GDM1 (cell line): ENCODE data around the gene NTMT1.
"Not testable (repeated sequence)": the region's sequence is repeated elsewhere in the genome, so short reads cannot be mapped to it uniquely, and the experiment has no call there.

Experiments used
- DNase-seq: peaks from one replicate; lab custom pipeline; 2025; lab: John Stamatoyannopoulos, UW

Gene NTMT1

DNA sequence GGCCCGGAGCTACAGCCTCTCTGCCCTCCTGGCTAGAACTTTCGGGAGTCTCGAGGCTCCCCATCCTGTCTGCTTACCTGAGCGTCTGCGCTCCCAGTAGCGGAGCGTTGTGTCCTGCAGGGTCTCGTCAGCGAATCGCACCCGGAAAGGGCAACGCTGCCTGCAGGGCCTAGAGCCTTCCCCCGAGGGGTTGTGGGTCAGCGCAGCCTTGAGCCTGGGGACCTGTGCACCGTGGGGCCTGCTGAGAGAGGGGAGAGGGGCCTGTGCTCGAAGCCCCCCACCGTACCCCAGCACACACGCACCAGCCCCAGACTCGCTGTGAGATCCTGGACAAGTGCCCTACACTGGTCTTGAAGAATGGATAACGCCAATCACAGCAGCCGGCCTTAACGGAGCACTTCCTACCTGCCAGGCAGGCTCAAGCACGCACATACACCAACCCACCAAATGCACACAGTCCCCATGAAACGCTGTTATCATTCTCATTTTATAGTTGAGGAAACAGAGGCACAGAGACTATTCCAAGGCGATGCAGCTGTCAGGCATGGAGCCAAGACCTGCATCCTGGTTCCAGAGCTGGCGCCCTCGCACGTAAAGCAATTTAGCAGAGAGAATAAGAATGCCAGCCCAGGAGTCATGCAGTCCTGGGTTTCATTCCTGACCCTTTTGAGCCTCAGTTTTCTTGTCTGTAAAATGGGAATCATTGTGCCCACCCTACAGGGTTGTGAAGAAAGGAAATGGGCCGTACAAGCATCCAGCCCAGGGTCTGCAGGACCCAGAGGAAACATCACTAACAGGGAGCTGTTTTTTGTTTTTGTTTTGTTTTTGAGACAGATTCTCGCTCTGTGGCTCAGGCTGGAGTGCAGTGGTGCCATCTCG lies 10.3 kb upstream of the NTMT1 start:
- DNase-seq = no peak

DNA sequence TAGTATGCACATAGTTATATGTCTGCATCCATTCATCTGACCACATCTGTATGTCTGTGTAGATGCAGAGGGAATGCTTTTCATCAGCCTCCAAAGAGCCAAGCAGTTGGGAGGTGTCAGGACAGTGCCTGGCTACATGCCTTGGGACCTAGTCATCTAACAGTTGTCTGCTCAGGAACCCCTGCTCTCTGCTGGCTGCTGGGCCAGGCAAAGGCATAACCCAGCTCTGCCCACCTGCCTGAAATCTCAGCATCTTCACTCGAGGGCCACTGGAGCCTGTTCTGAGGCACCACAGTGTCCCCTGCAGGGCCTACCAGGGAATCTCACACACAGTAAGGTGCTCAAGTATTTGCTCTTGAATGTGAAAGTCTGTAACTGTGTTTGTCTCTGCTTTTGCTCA lies 8.8 kb upstream of the NTMT1 start:
- DNase-seq = no peak

DNA sequence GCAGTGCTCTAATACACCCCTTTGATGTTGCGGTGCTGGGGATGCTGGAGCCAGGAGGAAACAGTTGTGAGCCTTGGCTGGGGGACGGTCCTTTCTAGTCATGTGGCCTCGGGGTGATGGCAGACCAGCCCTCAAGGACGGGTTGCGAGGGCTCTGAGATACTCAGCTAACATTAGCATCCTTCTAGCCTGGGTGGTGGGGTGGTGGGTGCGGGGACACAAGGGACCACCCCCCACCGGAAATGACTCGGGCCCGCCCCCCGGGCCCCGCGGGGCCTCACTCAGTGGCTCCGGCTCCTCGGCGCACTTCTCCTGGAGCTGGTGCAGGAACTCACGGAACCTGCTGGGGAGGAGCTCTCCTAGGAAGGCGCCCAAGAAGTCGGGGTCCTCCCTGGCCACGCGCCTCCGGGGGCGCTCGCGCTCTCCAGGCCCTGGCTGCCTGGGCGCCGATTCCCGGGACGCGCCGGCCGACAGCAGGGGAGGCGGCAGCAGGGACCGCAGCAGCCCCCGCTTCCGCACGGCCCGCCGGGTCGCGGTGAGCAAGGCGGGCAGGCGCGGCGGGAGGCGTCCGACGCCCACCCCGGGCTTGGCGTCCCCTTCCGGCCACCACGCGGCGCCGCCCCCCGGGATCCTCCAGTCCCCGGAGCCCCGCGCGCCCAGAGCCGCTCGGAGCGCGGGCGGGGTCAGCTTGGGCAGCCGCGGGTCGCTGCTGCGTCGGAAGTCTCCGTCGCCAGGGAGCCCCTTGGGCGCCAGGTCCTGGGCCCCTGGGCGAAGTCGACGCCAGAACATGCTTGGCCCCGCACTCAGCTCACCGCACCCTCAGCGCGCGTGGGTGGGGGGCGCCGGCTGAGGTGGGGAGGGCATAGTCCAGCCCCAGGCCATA lies 5.9 kb upstream of the NTMT1 start:
- no peak for DNase-seq

DNA sequence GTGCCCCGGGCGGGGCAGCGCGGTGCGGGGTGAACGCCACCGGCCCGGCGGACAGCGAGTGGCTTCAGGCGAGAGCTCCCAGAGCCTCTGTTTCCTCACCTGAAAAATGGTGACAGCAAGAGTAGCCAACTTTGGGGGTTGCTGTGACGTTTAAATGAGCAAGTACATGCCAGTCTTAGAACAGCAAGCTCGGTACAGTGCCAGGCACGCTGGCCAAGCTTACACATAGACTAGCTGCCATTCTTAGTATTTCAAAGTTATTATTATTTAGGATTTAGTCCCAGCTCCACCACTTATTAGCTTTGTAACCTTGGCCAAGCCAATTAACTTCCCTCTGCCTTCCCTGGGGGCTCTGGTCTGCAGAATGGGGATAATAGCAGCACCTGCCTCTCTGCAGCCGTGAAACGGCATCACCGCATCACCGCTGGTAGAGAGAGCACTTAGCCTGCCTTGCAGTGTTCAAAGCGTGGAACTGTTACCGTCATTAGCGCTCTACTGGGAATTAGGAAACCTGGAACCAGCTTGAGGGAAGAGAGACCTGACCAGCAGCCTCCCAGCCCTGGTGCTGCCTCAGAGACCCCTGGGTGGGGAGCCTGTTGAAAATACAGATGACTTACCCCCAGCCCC lies 5.2 kb upstream of the NTMT1 start, which contains the start of gene C9orf50:
C9orf50 (minus strand) TSS at position 433 of the 627 bp plus-strand sequence. CDS start 527 bp downstream, outside the sequence.
- no peak for DNase-seq

DNA sequence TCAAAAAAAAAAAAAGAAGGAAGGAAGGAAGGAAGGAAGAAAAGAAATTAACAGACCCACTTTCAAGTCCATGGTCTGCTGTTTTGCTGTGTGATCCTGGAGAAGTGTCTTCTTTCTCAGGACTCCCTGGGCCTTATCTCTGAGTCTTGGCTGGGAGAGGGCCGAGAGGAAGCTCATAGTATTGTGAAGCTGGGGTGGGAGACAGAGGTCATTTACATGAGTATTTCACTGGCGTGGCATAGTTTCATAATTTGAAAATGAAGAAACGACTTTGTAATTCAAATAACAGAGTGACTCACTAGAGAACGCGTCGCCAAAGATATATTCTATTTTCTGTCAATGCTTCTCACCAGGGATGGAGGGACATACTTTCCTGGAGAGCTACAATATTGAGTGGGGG lies 2.6 kb upstream of the NTMT1 start:
- DNase-seq = no peak

DNA sequence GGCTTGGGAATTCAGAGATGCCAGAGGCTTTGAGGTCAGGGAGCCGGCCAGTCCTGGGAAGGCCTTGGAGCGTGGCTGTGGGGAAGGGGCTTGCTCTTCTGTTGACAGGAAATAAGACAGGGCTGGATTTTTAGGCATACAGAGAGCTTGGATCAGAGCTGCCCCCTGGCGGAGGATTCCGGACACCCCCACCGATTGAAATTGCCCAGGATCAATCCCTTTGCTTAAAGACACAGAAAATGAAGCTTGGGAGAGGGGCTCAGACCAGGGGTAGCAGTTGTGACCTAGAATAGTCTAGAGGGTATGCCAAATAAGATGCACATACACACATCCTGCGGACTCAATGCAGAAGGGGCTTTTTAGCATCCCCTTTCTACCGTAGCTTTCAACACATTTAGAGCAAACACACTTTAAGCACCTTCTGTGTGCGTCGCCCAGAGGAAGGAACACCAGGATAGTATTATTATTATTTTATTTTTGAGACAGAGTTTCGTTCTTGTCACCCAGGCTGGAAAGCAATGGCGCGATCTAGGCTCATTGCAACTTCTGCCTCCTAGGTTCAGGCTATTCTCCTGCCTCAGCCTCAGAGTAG lies 1.7 kb upstream of the NTMT1 start:
- peak; percentile 26 for DNase-seq

DNA sequence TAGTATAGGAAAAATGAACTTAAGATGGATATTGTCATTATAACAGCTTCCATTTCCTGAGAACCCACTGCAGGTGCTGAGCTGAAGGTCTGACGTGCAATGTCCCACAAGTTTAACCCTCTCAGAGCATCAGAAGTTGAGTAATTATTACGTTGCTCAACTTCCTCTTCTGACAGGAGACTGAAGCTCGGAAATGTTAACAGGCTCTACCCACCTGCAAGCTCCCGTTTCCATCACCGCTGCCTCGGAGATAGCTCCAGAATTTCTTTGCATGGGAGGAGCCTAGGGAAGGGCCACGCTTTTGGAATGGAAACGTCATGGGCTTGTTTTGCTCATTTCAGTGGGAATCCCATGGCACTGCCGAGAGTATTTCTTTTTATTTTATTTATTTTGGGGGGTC lies 1.0 kb upstream of the NTMT1 start:
- DNase-seq = peak; percentile 34

DNA sequence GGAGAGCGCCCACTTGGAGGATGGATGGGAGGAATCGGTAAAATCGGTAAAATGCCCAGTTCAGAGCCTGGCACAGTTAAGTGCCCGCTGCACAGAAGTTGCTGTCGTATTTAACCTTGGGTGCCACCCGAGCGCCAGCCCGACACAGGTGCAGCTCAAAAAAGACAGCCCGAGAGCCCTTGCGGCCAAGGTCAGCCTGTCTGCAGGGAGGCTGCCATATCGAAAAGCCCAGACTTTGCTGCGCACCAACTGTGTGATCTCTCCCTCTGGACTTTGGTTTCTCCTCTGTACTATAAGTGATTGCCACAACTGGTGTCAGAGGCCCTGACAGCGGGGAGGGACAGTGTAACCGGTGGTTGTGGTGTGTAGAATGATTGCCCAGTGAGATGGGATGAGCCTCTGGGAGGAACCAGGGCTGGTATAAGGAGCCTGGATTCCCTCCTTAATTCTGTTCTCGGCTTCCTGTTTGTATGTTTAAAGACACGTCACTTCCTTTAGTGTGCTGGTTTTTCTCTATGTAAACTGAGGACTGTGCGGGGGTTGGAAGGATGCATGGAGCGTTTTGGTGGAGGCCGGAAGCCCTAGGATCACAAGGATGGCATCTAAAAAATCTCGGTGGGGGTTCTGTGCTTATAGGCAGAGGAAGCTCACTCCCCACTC lies 792 bp downstream of the NTMT1 start:
- DNase-seq = no peak

DNA sequence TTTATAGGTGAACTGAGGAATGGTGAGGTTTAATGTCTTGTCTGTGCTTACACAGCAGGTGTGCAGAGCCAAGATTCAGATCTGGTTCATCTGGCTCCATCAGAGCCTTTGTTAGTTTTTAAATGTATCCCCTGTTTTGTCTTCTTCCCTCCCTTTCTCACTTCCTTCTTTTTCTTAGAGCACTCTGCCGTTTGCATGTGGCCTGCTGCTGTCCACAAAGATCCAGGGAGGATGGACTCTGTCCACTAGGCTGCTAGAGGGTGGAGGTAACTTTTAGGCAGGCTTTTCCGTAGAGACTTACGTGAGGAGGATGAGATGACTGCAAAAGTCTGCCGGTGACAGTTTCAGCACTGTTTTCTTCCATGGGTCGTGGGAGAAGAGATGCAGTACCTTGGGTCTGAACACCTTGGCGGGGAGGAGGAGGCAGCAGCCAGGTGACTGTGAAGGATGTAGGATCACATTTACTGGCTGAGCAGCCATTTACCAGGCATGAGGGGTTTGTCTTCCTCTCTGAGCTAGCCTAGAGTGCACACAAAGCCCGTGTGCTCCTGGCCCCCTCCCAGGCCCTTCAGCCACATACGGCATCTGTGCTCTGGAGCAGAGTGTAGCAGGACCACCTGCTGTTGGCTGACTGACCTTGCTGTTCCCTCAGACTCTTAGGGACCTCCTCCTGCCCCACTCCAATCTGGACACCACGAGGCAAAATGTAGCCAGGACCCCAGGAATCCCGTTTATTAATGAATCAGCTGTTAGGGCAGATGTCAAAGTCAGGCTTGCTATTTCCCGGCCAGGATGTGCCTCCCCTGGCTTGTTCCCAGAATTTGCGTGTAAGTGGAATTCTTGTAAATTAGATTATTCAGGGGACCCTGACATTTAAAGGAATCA lies 1.8 kb downstream of the NTMT1 start:
- no peak for DNase-seq

DNA sequence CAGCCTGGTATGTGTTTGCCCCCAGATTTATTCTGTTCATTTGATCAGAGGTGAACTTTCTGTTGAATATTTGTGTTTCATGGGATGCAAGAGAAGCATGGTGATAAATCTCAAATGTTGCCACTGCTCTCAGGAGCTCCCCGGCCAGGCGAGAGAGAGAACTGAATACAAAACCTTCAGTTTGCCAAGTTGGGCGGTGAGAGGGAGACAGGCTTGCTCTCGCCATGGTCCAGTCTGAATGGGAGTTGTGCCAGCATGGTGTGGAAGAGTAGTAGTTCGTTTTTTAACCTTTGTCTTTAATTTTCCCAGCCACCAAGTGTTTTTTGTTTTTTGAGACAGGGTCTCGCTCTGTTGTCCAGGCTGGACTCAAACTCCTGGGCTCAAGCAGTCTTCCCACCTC lies 2.7 kb downstream of the NTMT1 start:
- DNase-seq = no peak

DNA sequence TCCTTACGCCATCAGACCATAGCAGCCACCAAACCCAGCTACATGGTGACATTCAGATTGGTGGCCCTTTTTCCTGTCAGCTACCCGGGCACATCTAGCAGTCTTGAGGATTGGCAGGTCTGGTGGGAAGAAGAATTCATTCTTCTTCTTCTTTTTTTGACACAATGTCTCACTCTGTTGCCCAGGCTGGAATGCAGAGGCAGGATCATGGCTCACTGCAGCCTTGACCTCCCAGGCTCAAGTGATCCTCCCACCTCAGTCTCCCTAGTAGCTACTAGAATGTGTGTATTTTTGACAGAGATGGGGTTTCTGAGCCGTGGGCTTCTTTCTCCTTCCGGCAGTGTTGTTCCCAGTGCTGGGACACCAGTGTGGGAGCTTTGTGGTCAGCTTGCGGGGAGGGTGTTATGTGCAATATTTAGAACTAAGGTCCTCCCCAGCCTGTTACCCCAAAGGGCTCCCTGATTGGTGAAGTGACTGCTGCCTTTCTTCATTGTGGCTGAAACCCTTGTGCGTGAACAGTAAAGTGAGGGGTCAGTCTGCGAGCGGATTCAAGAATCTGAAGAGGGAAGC lies 3.4 kb downstream of the NTMT1 start:
- DNase-seq = no peak

DNA sequence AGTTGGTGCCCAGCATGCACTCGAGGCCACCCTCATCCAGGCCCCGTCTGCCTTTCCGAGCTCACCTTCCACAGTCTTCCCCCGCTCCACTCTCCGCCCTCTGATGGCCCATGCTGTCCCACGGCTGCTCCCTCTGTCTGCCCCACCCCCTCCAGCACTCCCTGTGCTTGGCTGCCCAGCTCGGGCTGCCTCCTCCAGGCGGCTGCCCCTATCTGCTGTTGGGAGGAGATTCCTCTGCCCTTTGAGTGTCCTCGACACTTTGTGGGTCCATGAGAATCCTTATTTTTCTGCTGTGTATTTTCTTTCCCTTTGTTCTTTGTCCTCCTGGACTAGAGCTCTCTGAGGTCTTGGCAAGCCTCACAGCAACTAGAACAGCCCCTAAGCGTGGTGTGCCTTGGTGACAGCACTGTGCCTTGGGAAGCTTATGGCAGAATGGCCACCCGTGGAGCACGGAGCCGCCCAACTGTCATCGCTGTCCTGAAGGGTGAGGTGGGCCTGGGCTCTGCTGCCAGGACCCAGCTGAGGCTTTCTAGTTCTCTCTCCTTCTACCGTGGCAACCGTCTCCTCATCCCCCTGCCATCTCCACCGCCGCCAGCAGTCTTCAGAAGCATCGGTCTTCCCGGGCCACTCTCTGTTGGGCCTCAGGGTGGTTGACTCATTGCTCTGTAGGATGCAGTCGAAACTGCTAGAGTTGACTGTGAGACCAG lies 5.2 kb downstream of the NTMT1 start:
- no peak for DNase-seq

DNA sequence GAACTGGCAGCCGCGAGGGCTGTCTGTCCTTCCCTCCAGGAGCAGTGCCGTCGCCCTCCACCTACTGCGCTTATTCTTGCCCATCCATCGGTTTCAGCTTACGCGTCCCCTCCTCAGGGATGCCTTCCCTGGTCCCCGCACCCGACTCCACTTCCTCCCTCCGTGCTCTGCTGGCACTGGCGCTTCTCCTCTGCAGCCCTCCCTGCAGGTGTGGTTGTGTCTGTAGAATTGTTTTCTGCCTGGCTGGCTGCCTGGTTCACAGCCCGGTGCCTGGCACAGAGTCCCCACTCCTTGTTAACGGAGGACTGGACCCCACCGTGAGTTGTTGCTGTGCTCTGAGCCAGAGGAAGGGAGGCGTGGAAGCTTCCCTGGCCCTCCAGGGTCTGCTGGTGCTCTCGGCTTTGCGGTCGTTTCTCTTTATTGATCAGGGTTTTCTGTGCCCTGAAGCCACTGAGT lies 5.7 kb downstream of the NTMT1 start:
- no peak for DNase-seq

DNA sequence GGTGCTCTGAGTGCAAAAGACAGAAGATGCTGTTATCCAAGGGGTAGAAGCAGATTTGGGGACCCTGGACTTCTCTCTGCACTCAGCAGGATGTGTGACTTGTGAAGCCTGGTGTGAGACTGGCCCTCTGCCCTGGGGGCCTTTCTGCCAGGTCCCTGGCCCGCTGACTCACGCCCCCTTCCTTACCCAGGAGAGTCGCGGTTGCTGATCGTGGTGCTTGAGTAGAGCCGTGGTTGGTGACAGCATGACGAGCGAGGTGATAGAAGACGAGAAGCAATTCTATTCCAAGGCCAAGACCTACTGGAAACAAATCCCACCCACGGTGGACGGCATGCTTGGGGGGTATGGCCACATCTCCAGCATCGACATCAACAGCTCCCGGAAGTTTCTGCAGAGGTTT lies 6.5 kb downstream of the NTMT1 start:
- DNase-seq = no peak

DNA sequence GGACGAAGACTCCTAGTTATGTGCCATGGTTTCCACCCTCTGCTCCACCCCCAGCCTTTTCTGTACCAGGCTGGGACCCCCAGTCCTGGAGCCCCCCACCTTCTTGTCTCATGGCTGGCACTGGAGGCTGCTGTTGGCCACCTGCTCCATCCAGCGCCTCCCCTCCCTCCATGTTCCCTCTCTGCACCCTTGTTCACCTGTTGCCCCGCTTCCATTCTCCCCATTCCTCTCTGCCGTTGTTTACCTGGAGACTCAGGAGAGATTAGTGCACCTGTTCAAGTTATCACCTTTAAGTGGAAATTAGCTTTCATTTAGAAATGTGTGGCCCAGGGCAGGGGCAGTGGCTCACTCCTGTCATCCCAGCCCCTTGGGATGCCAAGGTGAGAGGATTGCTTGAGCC lies 7.2 kb downstream of the NTMT1 start:
- no peak for DNase-seq

DNA sequence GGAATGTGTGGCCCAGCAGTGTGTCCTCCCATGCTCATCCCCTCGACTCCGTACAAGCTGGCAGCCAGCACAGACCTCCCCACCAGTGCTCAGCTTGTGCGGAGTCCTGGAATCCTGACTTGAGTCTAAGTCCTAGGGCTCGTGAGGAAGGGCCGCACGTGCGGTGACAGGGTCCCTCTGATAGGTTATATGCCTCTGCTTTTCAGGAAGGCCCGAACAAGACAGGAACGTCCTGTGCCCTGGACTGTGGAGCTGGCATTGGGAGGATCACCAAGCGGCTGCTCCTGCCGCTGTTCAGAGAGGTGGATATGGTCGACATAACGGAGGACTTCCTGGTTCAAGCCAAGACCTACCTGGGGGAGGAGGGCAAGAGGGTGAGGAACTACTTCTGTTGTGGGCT lies 7.9 kb downstream of the NTMT1 start:
- DNase-seq = no peak

DNA sequence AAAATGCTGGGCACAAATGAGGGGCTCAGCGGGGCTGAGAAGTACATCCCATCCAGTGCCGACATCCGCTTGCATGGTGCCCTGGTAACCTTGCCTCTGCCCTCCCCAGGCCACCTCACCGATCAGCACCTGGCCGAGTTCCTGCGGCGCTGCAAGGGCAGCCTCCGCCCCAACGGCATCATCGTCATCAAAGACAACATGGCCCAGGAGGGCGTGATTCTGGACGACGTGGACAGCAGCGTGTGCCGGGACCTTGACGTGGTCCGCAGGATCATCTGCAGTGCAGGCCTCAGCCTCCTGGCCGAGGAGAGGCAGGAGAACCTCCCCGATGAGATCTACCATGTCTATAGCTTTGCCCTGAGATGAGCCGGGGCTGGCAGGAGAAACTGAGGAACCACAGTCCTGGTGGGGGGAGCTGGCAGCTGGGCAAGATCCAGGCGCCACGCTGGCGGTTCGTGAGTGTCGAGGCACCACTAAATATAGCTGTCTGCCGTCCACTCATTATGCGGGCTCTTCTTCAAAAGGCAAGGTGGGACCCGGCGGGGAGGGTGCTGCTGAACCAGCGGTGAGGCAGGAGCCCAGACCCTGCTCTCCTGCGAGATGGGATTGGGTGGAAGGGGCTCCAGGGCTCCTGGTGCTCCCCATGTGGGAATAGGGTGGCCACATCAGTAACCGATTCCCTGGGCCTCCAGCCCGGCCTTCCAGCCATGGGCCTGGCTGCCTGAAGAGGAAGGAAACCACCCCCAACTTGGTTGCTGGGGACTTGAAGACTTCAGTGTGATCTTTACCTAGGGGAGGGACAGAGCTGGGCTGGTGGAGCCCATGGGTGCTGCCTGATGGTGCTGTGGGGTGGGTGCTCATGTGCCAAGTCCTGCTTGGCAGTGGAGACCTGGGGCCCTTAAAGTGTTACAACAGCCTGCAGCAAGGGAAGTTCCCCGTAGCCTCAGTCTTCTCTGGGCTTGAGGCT lies 9.4 kb downstream of the NTMT1 start:
- DNase-seq = no peak

DNA sequence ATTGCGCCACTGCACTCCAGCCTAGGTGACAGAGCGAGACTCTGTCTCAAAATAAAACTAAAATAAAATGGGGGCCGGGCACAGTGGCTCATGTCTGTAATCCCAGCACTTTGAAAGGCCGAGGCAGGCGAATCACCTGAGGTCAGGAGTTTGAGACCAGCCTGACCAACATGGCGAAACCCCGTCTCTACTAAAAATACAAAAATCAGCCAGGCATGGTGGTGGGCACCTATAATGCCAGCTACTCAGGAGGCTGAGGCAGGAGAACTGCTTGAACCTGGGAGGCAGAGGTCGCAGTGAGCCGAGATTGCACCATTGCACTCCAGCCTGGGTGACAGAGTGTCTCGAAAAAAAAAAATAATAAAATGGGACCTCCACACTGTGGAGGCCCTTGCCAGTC lies 10.4 kb downstream of the NTMT1 start:
- DNase-seq = not testable (repeated sequence)
